Heart left ventricle (tissue), 16 donors: ENCODE results near the gene ACAP2. TPM values are rescaled to one million over a fixed set of nuclear protein-coding genes. Genes with fewer than 3 reads are reported as not detected.
"Not testable (repeated sequence)": the region's sequence is repeated elsewhere in the genome, so short reads cannot be mapped to it uniquely, and the experiment has no call there.

Experiments used
- ATAC-seq, 4 donors: fragments of 200-7000 bp; cut with Tn5 transposase; one replicate each; pipeline ENCODE4 v1.9.1; 2020 to 2022; ENCODE audit warnings: moderate library complexity in 4 of 4, mild to moderate bottlenecking in 3 of 4, moderate number of reproducible peaks in 1 of 4
- DNase-seq, 5 donors: peaks; one replicate each; pipeline ENCODE4 v3.0.0-alpha.2; 2020
- H3K27ac ChIP-seq, 12 donors: fragments of 200-600 bp; sonication (generic) in 4 of 12; one replicate each; pipeline versions ENCODE4 v1.5.0 to v1.8.0; 2016 to 2022; ENCODE audit warnings: mild to moderate bottlenecking in 2 of 12
- H3K27me3 ChIP-seq, 9 donors: fragments of 200-600 bp; sonication (generic) in 2 of 9; one replicate each; pipeline versions ENCODE4 v1.5.1 to v1.8.0; 2016 to 2022; ENCODE audit warnings: mild to moderate bottlenecking in 3 of 9
- H3K36me3 ChIP-seq, 9 donors: fragments of 200-600 bp; sonication (generic) in 2 of 9; one replicate each; pipeline versions ENCODE4 v1.5.0 to v1.8.0; 2018 to 2022; ENCODE audit warnings: mild to moderate bottlenecking in 2 of 9
- H3K4me1 ChIP-seq, 12 donors: fragments of 200-600 bp; sonication (generic) in 4 of 12; one replicate each; pipeline versions ENCODE4 v1.5.0 to v1.8.0; 2016 to 2022; ENCODE audit warnings: mild to moderate bottlenecking in 3 of 12
- H3K4me3 ChIP-seq, 12 donors: fragments of 200-600 bp; sonication (generic) in 4 of 12; one replicate each; pipeline versions ENCODE4 v1.5.0 to v1.8.0; 2017 to 2022; ENCODE audit warnings: mild to moderate bottlenecking in 9 of 12, moderate library complexity in 4 of 12
- H3K9me3 ChIP-seq, 12 donors: fragments of 200-600 bp; sonication (generic) in 4 of 12; one replicate each; pipeline versions ENCODE4 v1.5.0 to v1.8.0; 2016 to 2022; ENCODE audit warnings: mild to moderate bottlenecking in 1 of 12
- POLR2A ChIP-seq, 2 donors: fragments of 450-650 bp; IDR thresholded peaks; one replicate each; pipeline ENCODE4 v1.6.1; 2017; ENCODE audit warnings: antibody characterized with exemption in 2 of 2, mild to moderate bottlenecking in 2 of 2, moderate library complexity in 2 of 2
- WGBS, 4 donors: extraction: QIAGEN DNeasy Blood & Tissue Kit in 2 of 4; methylation state at CpG; one replicate each; pipeline versions ENCODE4 v1.1.5 to v1.1.7; 2013 to 2018; 5-methylcytosine and 5-hydroxymethylcytosine counted together
- intact Hi-C, 10 donors: fragments of 100-400 bp; cut with DNase I; formaldehyde crosslinking; loops; one replicate each; pipeline versions ENCODE4 v1.11.1 to v1.14.2; 2022
- long read RNA-seq, 3 donors: library from polyadenylated mRNA; unstranded; transcript quantifications; one replicate each; pipeline ENCODE4 v2.0.0, GENCODE V29; 2020 to 2021
- polyA plus RNA-seq, 2 donors: library from polyadenylated mRNA; stranded (reverse); fragments of 200-250 nt; gene quantifications; one replicate each; pipeline ENCODE4 v1.2.3, GENCODE V29; 2013
- total RNA-seq, 9 donors: library from RNA; depleted of rRNA in 2 of 9; stranded (reverse); fragments of >200 nt in 2 of 9; fragmentation: NEBNext Ultra II Directional in 3 of 9; extraction: Animal tissue kit (Norgen Biotek cat#: 25700) in 3 of 9; gene quantifications; one replicate each; pipeline versions ENCODE4 v1.1.0 to v1.2.4, GENCODE V29; 2016 to 2023
- TF ChIP-seq, protein P1 (sequence below), 12 donors: fragments of 200-600 bp; sonication (generic) in 4 of 12; IDR thresholded peaks; one replicate each; pipeline versions ENCODE4 v1.5.0 to v1.8.0; 2018 to 2022; ENCODE audit warnings: antibody characterized with exemption in 12 of 12, mild to moderate bottlenecking in 5 of 12
- donor health status: ischemic (EF 13 %, LVEDD 7.1; RV severe dilation, severe dysfunction).
- donor health status: healthy with polysubstance abuse.
- donor health status: DM: no; HTN: yes; CAD: no.
- donor health status: DM: no; HTN: no; CAD: no.
- donor health status: ischemic (EF 25% LVEDD 6.9; RV normal size, moderate dysfunction).
- donor health status: ischemic (EF 25% LVEDD 5.7; RV mildly dilated, moderate dysfunction).
- donor health status: healthy.
- donor health status: DM: yes; HTN: yes; CAD: no.
- donor health status: ischemic (EF 35%, LVEDD 5.7; RV mildly dilated, moderate dysfunction).
- donor health status: nonischemic (EF 11% LVEDD 7.7; RV severe dilation, severe dysfunction).
- donor health status: DM: yes; HTN: yes; CAD: no.
- donor health status: PGD.
- donor health status: ischemic (EF 29% LVEDD 5.4; RV normal size, mild dysfunction).
- donor health status: nonischemic (EF 23%, LVEDD 6.1; RV moderate dilation, normal function).

Gene ACAP2, protein sequence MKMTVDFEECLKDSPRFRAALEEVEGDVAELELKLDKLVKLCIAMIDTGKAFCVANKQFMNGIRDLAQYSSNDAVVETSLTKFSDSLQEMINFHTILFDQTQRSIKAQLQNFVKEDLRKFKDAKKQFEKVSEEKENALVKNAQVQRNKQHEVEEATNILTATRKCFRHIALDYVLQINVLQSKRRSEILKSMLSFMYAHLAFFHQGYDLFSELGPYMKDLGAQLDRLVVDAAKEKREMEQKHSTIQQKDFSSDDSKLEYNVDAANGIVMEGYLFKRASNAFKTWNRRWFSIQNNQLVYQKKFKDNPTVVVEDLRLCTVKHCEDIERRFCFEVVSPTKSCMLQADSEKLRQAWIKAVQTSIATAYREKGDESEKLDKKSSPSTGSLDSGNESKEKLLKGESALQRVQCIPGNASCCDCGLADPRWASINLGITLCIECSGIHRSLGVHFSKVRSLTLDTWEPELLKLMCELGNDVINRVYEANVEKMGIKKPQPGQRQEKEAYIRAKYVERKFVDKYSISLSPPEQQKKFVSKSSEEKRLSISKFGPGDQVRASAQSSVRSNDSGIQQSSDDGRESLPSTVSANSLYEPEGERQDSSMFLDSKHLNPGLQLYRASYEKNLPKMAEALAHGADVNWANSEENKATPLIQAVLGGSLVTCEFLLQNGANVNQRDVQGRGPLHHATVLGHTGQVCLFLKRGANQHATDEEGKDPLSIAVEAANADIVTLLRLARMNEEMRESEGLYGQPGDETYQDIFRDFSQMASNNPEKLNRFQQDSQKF
- 10 to 100 TPM; 12.5 to 39.2 (median 16.3) TPM for total RNA-seq
- 1 to 10 TPM; 4.4 to 8.5 TPM for polyA plus RNA-seq
- long read RNA-seq, donor 1, full-length matches to known transcripts, result 2 of 7 reads
- long read RNA-seq, donor 1, partial matches to known transcripts, result 2 of 7 reads
- long read RNA-seq, donor 1, other reads (novel, unspliced or antisense), result 3 of 7 reads
- long read RNA-seq, donor 2, full-length matches to known transcripts, result 5 of 17 reads
- long read RNA-seq, donor 2, partial matches to known transcripts, result 5 of 17 reads
- long read RNA-seq, donor 2, other reads (novel, unspliced or antisense), result 7 of 17 reads
- long read RNA-seq, donor 3, full-length matches to known transcripts, result 4 of 13 reads
- long read RNA-seq, donor 3, partial matches to known transcripts, result 3 of 13 reads
- long read RNA-seq, donor 3, other reads (novel, unspliced or antisense), result 6 of 13 reads

DNA sequence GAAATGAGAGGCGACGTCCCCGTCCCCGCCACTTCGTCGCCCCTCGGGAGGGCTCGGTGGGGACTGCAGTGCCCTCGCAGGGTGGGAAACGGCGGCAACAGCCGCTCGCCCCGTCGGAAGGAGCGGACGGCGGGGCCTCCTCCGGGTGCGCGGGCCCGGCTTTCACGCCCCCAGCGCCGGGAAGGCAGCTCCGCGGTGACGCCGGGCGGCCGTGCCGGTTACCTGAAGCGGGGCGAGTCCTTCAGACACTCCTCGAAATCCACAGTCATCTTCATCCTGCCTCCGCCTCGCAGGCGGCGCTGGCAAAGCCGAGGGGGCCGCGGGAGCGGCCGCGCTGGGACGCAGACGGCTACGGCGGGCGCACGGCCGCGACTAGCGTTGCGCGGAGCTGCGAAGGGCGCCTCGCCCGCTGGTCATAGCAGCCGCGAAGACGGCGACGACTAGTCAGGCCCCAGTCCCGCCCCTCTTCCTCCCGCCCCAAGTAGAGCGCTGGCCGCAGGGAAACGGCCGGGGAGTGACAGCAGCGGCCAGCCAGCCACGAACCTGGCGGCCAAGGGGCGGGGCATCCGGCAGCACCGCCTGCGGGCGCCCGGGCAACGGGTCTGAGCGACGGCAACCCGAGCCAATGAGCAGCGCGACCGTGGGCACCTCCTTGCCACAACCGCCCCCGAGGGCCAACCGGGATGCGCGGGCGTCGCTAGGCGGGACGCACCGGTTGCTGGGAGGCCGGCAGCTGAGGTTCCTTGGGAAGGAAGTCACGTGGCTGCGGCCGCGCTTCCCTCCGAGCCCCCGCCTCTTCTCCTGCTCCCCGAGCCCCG is at the start of gene ACAP2:
Gene ACAP2, minus strand, starts transcription at position 448 of the 818 bp plus-strand sequence. Its CDS starts 173 bp downstream, at position 275.
- intact Hi-C loops, result loop anchor here in 6 of 10 donors (5.0 to 10.0 kb wide), 4 partner anchors 82 to 770 kb away; partner anchors contain the start of genes XXYLT1 (in 4 of the 6) and LSG1 (in 1 of the 6)
- H3K36me3 ChIP-seq, result no peaks in the 10 kb centered on the region
- DNase-seq, result peak; percentile 100
- peaks cover 3 to 33% (median 23%) of the 10 kb centered on the region in 12 donors for H3K4me1 ChIP-seq
- TF ChIP-seq, protein P1, sequence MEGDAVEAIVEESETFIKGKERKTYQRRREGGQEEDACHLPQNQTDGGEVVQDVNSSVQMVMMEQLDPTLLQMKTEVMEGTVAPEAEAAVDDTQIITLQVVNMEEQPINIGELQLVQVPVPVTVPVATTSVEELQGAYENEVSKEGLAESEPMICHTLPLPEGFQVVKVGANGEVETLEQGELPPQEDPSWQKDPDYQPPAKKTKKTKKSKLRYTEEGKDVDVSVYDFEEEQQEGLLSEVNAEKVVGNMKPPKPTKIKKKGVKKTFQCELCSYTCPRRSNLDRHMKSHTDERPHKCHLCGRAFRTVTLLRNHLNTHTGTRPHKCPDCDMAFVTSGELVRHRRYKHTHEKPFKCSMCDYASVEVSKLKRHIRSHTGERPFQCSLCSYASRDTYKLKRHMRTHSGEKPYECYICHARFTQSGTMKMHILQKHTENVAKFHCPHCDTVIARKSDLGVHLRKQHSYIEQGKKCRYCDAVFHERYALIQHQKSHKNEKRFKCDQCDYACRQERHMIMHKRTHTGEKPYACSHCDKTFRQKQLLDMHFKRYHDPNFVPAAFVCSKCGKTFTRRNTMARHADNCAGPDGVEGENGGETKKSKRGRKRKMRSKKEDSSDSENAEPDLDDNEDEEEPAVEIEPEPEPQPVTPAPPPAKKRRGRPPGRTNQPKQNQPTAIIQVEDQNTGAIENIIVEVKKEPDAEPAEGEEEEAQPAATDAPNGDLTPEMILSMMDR (IDR thresholded peaks at IDR 0.05), result no peak
- peak; percentile 71 to 98 for TF ChIP-seq POLR2A (IDR thresholded peaks at IDR 0.05)
- peak; percentile 98 to 99 (median 99) for ATAC-seq
- no peaks in the 10 kb centered on the region for H3K27me3 ChIP-seq
- WGBS, 4 donors, result 0% methylated on average over 58 to 106 of the region's 106 CpGs
- H3K9me3 ChIP-seq, result no peaks in the 10 kb centered on the region
- H3K27ac ChIP-seq, result peak within 1 kb of the TSS; percentile 47 to 99 (median 96)
- H3K4me3 ChIP-seq, result peak within 1 kb of the TSS; percentile 54 to 100 (median 94)

DNA sequence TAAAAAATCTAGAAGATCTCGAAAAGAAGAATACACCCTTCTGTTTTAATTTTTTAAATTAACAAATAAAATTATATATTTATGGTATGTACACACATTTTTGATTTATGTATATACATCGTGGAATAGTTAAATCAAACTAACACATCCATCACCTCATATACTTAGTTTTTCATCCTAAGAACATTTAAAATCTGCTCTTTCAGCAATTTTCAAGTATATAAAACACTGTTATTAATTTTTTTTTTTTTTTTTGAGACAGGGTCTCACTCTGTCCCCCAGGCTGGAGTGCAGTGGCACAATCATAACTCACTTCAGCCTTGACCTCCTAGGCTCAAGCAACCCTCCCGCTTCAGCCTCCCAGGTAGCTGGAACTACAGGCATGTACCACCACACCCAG is 32.8 kb upstream of the ACAP2 start:
- WGBS, 4 donors, result 94 to 98% (median 95%) methylated on average over 3 of the region's 3 CpGs
- ATAC-seq (no peak), DNase-seq (no peak)
- H3K4me3 ChIP-seq, result no peak overlapping the region
- TF ChIP-seq, protein P1 (IDR thresholded peaks at IDR 0.05), result no peak
- no peak for TF ChIP-seq POLR2A (IDR thresholded peaks at IDR 0.05)
- intact Hi-C loops, result no loop called here
- no peaks in the 10 kb centered on the region for H3K36me3 ChIP-seq
- no peaks in the 10 kb centered on the region for H3K4me1 ChIP-seq
- H3K27me3 ChIP-seq, result no peaks in the 10 kb centered on the region
- no peak overlapping the region for H3K27ac ChIP-seq
- H3K9me3 ChIP-seq, result no peaks in the 10 kb centered on the region

DNA sequence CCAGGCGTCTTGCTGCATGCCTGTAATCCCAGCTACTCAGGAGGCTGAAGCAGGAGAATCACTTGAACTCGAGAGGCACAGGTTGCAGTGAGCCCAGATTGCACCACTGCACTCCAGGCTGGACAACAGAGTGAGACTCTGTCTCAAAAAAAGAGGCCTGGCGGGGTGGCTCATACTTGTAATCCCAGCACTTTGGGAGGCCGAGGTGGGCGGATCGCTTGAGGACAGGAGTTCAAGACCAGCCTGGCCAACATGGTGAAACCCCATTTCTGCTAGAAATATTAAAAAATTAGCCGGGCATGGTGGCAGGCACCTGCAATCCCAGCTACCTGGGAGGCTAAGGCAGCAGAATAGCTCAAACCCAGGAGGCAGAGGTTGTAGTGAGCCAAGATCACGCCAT is 32.3 kb upstream of the ACAP2 start:
- H3K27ac ChIP-seq, intact Hi-C loops, ATAC-seq, DNase-seq, H3K27me3 ChIP-seq, H3K4me1 ChIP-seq, H3K9me3 ChIP-seq, H3K4me3 ChIP-seq, H3K36me3 ChIP-seq: not testable (repeated sequence)
- WGBS, 4 donors, result 74 to 90% (median 87%) methylated on average over 8 of the region's 8 CpGs

DNA sequence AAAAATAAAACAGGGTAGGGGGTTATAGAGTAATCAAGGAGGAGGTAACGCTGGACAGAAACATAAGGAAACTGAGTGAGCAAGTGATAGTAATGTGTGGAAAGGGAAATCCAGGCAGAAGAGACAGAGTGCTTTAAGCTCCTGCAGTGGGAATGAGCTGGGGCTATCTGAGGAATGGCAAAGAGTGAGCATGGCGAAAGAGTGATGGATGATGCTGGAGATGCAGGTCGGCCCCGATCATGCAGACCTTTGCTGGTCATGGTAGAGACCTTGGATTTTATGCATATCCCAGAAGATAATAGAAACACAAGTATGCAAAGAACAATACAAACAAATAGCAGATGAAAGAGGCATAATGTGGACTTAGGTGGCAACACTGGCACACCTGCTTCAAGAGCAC is 26.0 kb upstream of the ACAP2 start:
- no peak for TF ChIP-seq POLR2A (IDR thresholded peaks at IDR 0.05)
- TF ChIP-seq, protein P1 (IDR thresholded peaks at IDR 0.05), result no peak

More for the DNA sequence above, 26.0 kb upstream of the ACAP2 start:
- intact Hi-C loops, result no loop called here
- no peak overlapping the region for H3K4me3 ChIP-seq
- DNase-seq (no peak), ATAC-seq (no peak)
- H3K9me3 ChIP-seq, result no peaks in the 10 kb centered on the region
- H3K27ac ChIP-seq, result no peak overlapping the region
- H3K27me3 ChIP-seq, result no peaks in the 10 kb centered on the region
- WGBS, 4 donors, result 88 to 90% (median 89%) methylated on average over 4 of the region's 4 CpGs
- no peaks in the 10 kb centered on the region for H3K36me3 ChIP-seq
- H3K4me1 ChIP-seq, result no peaks in the 10 kb centered on the region
